Measurements from ENCODE around the gene JARID2. TPM values are rescaled to one million over a fixed set of nuclear protein-coding genes. Genes with fewer than 3 reads are reported as not detected.

JARID2 gene
- total RNA-seq, 1 donor from 2014 or later: 12.5 TPM

- Mint-ChIP-seq H3K27ac (ENCODE audit: unreplicated experiment) (no peak overlapping the region), H3K9me3 (ENCODE audit: unreplicated experiment) (no peaks in the 10 kb centered on the region), H3K36me3 (ENCODE audit: unreplicated experiment) (peaks cover 21% of the 10 kb centered on the region), H3K27me3 (ENCODE audit: unreplicated experiment) (no peaks in the 10 kb centered on the region), H3K4me3 (ENCODE audit: unreplicated experiment) (no peak overlapping the region), H3K4me1 (ENCODE audit: unreplicated experiment) (peaks cover 17% of the 10 kb centered on the region)
- no peak for TF ChIP-seq CTCF (IDR thresholded peaks at IDR 0.05)
- DNase-seq (ENCODE audit: extremely low spot score, unreplicated experiment): peak; percentile 19
Observed at GRCh38 chr6:15534974-15535373, 289.1 kb downstream of the JARID2 start.

GRCh38 chr6:15535495-15536197 is 289.8 kb downstream of the JARID2 start:
- Mint-ChIP-seq H3K27me3 (ENCODE audit: unreplicated experiment) (no peaks in the 10 kb centered on the region), H3K27ac (ENCODE audit: unreplicated experiment) (peak overlapping the region; percentile 63)

GRCh38 chr6:15536198-15536955 is 290.5 kb downstream of the JARID2 start:
- no peak overlapping the region for H3K4me3 Mint-ChIP-seq (ENCODE audit: unreplicated experiment)
- peaks cover 17% of the 10 kb centered on the region for H3K4me1 Mint-ChIP-seq (ENCODE audit: unreplicated experiment)
- no peaks in the 10 kb centered on the region for H3K9me3 Mint-ChIP-seq (ENCODE audit: unreplicated experiment)
- TF ChIP-seq CTCF (IDR thresholded peaks at IDR 0.05): no peak
- DNase-seq (ENCODE audit: extremely low spot score, unreplicated experiment): peak; percentile 71
- H3K36me3 Mint-ChIP-seq (ENCODE audit: unreplicated experiment): peaks cover 10% of the 10 kb centered on the region
- H3K27me3 Mint-ChIP-seq (ENCODE audit: unreplicated experiment): no peaks in the 10 kb centered on the region
- H3K27ac Mint-ChIP-seq (ENCODE audit: unreplicated experiment): peak overlapping the region; percentile 63

More at GRCh38 chr6:15535495-15536197, 289.8 kb downstream of the JARID2 start:
- Mint-ChIP-seq H3K36me3 (ENCODE audit: unreplicated experiment) (peaks cover 16% of the 10 kb centered on the region), H3K4me3 (ENCODE audit: unreplicated experiment) (no peak overlapping the region), H3K9me3 (ENCODE audit: unreplicated experiment) (no peaks in the 10 kb centered on the region), H3K4me1 (ENCODE audit: unreplicated experiment) (peaks cover 17% of the 10 kb centered on the region)
- DNase-seq (ENCODE audit: extremely low spot score, unreplicated experiment): peak; percentile 2
- TF ChIP-seq CTCF (IDR thresholded peaks at IDR 0.05): no peak

DNA sequence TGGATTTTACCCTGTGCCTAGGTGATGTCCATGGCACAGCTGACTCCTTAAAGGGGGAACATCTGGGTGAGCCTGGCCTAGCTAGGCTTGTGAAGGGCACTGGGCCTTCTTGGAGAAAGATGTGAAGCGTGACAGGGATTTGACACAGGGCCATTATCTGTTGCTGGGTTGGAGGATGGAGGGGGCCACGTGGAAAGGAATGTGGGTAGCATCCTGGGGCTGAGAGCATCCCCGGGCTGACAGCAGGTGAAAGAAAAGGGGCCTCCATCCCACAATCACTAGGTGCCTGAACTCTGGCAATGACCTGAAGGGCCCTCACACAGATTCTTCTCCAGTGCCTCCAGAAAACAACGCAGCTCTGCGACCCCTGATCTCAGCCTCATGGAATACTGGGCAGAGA is 292.2 kb downstream of the JARID2 start:
- H3K4me3 Mint-ChIP-seq (ENCODE audit: unreplicated experiment): no peak overlapping the region
- TF ChIP-seq CTCF (IDR thresholded peaks at IDR 0.05): no peak
- DNase-seq (ENCODE audit: extremely low spot score, unreplicated experiment): peak; percentile 49
- peaks cover 2% of the 10 kb centered on the region for H3K36me3 Mint-ChIP-seq (ENCODE audit: unreplicated experiment)
- no peak overlapping the region for H3K27ac Mint-ChIP-seq (ENCODE audit: unreplicated experiment)
- no peaks in the 10 kb centered on the region for H3K9me3 Mint-ChIP-seq (ENCODE audit: unreplicated experiment)
- H3K27me3 Mint-ChIP-seq (ENCODE audit: unreplicated experiment): no peaks in the 10 kb centered on the region
- H3K4me1 Mint-ChIP-seq (ENCODE audit: unreplicated experiment): peaks cover 17% of the 10 kb centered on the region

Data from osteocyte (in vitro differentiated cells).